Common myeloid progenitor, CD34-positive (primary cell): Measurements from ENCODE around the gene SOX15.

Experiments
- CTCF ChIA-PET: fragments of 350-600 bp; sonication (Branson Sonifier 250); formaldehyde crosslinking; loops from one replicate; lab custom pipeline; 2021; ENCODE audit warnings: antibody characterized with exemption; lab: Charles Lee
- POLR2A ChIA-PET: fragments of 350-600 bp; sonication (Branson Sonifier 250); formaldehyde crosslinking; loops from one replicate; lab custom pipeline; 2021; ENCODE audit warnings: antibody characterized with exemption; lab: Charles Lee
- DNase-seq, 3 donors: peaks; one replicate each; pipeline versions ENCODE4 v3.0.0 to v3.0.0-alpha.2; 2013
- H3K27ac ChIP-seq, 2 experiments: 1 replicate in 1 of 2; 2 replicates in 1 of 2; pipeline ENCODE4 v1.7.0; 2013; ENCODE audit warnings: inconsistent platforms in 2 of 2, low read length in 2 of 2, mild to moderate bottlenecking in 2 of 2, low read depth in 1 of 2, moderate library complexity in 1 of 2; ENCODE audit not compliant: severe bottlenecking in 2 of 2, insufficient read depth in 1 of 2, poor library complexity in 1 of 2
- H3K27me3 ChIP-seq, 5 experiments: replicated peaks in 2 of 5; 1 replicate in 3 of 5; 2 replicates in 2 of 5; pipeline versions ENCODE4 v1.6.1 to v1.7.0; 2013; ENCODE audit warnings: low read length in 4 of 5, mild to moderate bottlenecking in 2 of 5, moderate library complexity in 2 of 5, inconsistent platforms in 1 of 5; ENCODE audit not compliant: insufficient read depth in 5 of 5, control insufficient read depth in 4 of 5
- H3K36me3 ChIP-seq, 4 experiments: 1 replicate in 2 of 4; 2 replicates in 2 of 4; pipeline versions ENCODE4 v1.6.1 to v1.7.0; 2013; ENCODE audit warnings: low read length in 3 of 4, control low read depth in 1 of 4, mild to moderate bottlenecking in 1 of 4; ENCODE audit not compliant: control insufficient read depth in 4 of 4, insufficient read depth in 4 of 4
- H3K4me1 ChIP-seq, 4 experiments: 1 replicate in 3 of 4; 2 replicates in 1 of 4; pipeline versions ENCODE4 v1.6.1 to v1.7.1; 2013; ENCODE audit warnings: low read length in 3 of 4, mild to moderate bottlenecking in 3 of 4, control low read depth in 1 of 4, inconsistent platforms in 1 of 4, moderate library complexity in 1 of 4; ENCODE audit not compliant: control insufficient read depth in 4 of 4, insufficient read depth in 4 of 4; ENCODE audit errors: control extremely low read depth in 1 of 4
- H3K4me3 ChIP-seq, 7 experiments: 1 replicate in 4 of 7; 2 replicates in 3 of 7; pipeline versions ENCODE4 v1.5.1 to v1.7.0; 2013; ENCODE audit warnings: mild to moderate bottlenecking in 7 of 7, low read length in 6 of 7, moderate library complexity in 6 of 7, inconsistent platforms in 2 of 7, low read depth in 2 of 7, control low read depth in 1 of 7; ENCODE audit not compliant: insufficient read depth in 4 of 7, control insufficient read depth in 1 of 7; ENCODE audit errors: extremely low read depth in 1 of 7
- H3K9me3 ChIP-seq, 5 experiments: 1 replicate in 4 of 5; 2 replicates in 1 of 5; pipeline versions ENCODE4 v1.6.1 to v1.7.1; 2013; ENCODE audit warnings: low read length in 4 of 5, mild to moderate bottlenecking in 2 of 5, inconsistent platforms in 1 of 5, low read depth in 1 of 5, moderate library complexity in 1 of 5; ENCODE audit not compliant: control insufficient read depth in 4 of 5, insufficient read depth in 2 of 5; ENCODE audit errors: control extremely low read depth in 1 of 5
- WGBS: methylation state at CpG from one replicate; pipeline ENCODE4 v1.1.5; 2013; ENCODE audit not compliant: insufficient coverage; 5-methylcytosine and 5-hydroxymethylcytosine counted together

The SOX15 gene

DNA sequence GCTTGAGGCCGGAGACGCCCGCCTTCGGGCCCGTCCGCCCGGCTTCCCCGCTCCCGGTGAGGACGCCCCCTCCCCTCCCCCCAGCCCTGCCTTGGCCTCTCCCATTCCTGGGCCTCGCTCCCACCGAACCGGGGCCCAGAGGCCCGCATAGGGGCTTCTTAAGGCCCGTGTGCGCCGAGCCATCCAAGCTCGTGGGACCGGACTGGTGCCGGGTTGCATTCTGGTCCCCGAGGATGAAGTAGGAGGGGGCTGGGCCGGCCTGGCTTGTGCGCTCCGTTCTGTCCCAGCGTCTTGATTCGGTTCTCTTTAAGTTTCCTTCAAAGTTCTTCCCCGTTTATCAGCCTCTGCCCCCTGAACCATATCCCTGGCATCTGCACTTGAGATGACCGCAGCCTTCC, 27.7 kb downstream of the SOX15 start:
- H3K4me1 ChIP-seq: peaks cover 13 to 60% (median 51%) of the 10 kb centered on the region in 4 experiments
- CTCF ChIA-PET: interaction anchor here (1.1 to 21.7 kb wide), 4 partner anchors 9 to 47 kb away, joined by 3 to 515 read pairs (median 28); partner anchors contain the start of gene MPDU1

DNA sequence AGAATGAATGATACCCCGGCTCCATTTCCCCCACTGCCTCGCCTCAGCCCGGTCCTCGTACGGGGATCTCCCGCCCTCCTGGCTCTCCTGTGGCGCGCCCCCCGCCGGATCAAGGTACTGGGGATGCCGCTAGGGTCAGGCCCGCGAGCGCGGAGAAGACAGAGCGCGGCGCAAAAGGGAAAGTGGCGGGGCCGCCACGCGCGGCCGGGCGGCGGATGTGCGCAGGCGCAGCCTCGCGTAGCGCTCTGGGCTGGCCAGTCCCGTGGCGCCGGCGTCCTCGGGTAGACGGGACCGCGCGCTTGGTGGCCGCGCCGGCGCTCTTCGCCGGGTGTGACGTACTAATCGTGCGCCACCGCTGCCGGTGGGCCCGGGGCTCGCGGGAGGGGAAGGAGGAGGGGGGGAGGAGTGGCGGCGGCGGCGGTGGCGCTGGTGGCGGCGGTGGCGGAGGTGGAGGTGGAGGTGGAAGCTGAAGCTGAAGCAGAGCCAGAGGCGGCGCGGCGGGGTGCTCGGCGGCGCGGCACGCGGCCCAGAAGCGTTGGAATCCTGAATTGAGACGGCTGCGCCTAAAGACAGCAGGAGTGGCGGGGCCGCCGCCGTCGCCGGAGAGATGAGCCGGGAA, 28.2 kb downstream of the SOX15 start, which contains the start of gene SENP3:
Gene SENP3, plus strand, starts transcription at position 331 of the 619 bp plus-strand sequence. CDS start 1,158 bp downstream, outside the sequence.
- H3K27ac ChIP-seq: peak within 1 kb of the TSS; percentile 75 to 89

More for the DNA sequence above, 27.7 kb downstream of the SOX15 start:
- Histone ChIP-seq H3K27me3 (no peaks in the 10 kb centered on the region), H3K27ac (peak overlapping the region; percentile 70 to 89), H3K4me3 (peak overlapping the region; percentile 65 to 84 (median 77)), H3K36me3 (peaks cover 5 to 34% (median 19%) of the 10 kb centered on the region in 4 experiments), H3K9me3 (no peaks in the 10 kb centered on the region)
- POLR2A ChIA-PET: interaction anchor here (0.9 to 5.4 kb wide), 2 partner anchors 10 to 48 kb away, joined by 6 to 45 read pairs; no protein-coding TSS in a partner anchor
- DNase-seq: peak in 1 of 3 donors; percentile 27
- WGBS: 1% methylated on average over 27 of the region's 28 CpGs

DNA sequence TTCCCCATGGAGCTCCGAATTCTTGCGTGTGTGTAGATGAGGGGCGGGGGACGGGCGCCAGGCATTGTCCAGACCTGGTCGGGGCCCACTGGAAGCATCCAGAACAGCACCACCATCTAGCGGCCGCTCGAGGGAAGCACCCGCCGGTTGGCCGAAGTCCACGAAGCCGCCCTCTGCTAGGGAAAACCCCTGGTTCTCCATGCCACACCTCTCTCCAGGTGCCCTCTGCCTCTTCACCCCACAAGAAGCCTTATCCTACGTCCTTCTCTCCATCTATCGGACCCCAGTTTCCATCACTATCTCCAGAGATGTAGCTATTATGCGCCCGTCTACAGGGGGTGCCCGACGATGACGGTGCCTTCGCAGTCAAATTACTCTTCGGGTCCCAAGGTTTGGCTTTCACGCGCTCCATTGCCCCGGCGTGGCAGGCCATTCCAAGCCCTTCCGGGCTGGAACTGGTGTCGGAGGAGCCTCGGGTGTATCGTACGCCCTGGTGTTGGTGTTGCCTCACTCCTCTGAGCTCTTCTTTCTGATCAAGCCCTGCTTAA, 28.8 kb downstream of the SOX15 start:
- peak overlapping the region; percentile 75 to 89 for H3K27ac ChIP-seq
- peak; percentile 79 to 85 (median 84) for DNase-seq
- POLR2A ChIA-PET: interaction anchor here (0.5 to 5.4 kb wide), 11 partner anchors 12 to 319 kb away, joined by 3 to 45 read pairs (median 4); partner anchors contain the start of genes CD68, GABARAP, MPDU1 and POLR2A
- H3K4me1 ChIP-seq: peaks cover 13 to 68% (median 59%) of the 10 kb centered on the region in 4 experiments
- peak overlapping the region; percentile 68 to 84 (median 77) for H3K4me3 ChIP-seq
- H3K27me3 ChIP-seq: no peaks in the 10 kb centered on the region
- CTCF ChIA-PET: interaction anchor here (0.6 to 21.7 kb wide), 35 partner anchors 9 to 234 kb away, joined by 3 to 515 read pairs (median 6); partner anchors contain the start of genes CD68, CHRNB1, FGF11 and MPDU1
- 2% methylated on average over 21 of the region's 32 CpGs for WGBS
- peaks cover 0 to 30% (median 14%) of the 10 kb centered on the region in 4 experiments for H3K36me3 ChIP-seq
- H3K9me3 ChIP-seq: no peaks in the 10 kb centered on the region

More for the DNA sequence above, 28.2 kb downstream of the SOX15 start, which contains the start of gene SENP3:
- no peaks in the 10 kb centered on the region for H3K27me3 ChIP-seq
- no peaks in the 10 kb centered on the region for H3K9me3 ChIP-seq
- peaks cover 1 to 31% (median 17%) of the 10 kb centered on the region in 4 experiments for H3K36me3 ChIP-seq
- CTCF ChIA-PET: interaction anchor here (0.6 to 21.7 kb wide), 24 partner anchors 9 to 207 kb away, joined by 3 to 515 read pairs (median 10); partner anchors contain the start of genes CD68, CHRNB1, MPDU1 and SOX15
- 0% methylated on average over 73 of the region's 82 CpGs for WGBS
- POLR2A ChIA-PET: interaction anchor here (0.8 to 5.4 kb wide), 4 partner anchors 10 to 47 kb away, joined by 3 to 45 read pairs (median 5); no protein-coding TSS in a partner anchor
- DNase-seq: peak; percentile 93 to 95 (median 95)
- H3K4me1 ChIP-seq: peaks cover 13 to 65% (median 56%) of the 10 kb centered on the region in 4 experiments
- peak within 1 kb of the TSS; percentile 68 to 84 (median 77) for H3K4me3 ChIP-seq

DNA sequence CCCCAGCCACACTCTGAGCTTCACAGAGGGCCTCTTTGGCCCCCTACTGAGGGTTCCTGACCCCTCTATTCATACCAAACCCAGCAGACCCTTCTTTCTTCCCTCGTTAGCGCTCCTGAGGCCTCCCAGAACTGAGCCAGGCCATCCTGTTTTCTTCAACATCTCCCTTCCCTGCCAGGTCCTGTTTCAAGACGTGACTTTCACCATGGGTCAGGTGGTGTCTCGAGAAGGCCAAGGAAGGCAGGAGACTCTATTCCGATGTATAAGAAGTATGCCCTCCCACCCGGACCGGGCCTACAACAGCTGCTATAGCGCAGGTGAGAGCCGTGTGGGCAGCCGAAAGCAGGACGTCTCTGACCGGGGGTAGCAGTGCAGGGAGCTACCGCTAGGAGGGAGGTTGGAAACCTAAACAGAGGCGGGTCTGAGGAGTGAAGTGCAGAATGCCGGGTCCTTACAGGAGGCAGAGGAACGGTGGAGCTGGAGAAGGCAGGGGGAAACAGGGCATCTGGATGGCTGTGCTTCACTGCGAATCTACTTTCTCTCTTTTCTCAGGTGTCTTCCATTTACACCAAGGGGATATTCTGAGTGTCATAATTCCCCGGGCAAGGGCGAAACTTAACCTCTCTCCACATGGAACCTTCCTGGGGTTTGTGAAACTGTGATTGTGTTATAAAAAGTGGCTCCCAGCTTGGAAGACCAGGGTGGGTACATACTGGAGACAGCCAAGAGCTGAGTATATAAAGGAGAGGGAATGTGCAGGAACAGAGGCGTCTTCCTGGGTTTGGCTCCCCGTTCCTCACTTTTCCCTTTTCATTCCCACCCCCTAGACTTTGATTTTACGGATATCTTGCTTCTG, 29.5 kb downstream of the SOX15 start:
- Histone ChIP-seq H3K4me3 (peak overlapping the region in 5 of 7 experiments; percentile 68 to 84 (median 77)), H3K9me3 (no peaks in the 10 kb centered on the region), H3K27ac (peak overlapping the region in 1 of 2 experiments; percentile 87), H3K36me3 (peaks cover 0 to 24% (median 9%) of the 10 kb centered on the region in 4 experiments), H3K4me1 (peaks cover 13 to 72% (median 62%) of the 10 kb centered on the region in 4 experiments), H3K27me3 (no peaks in the 10 kb centered on the region)
- whole genome bisulfite sequencing: 17% methylated on average over 16 of the region's 22 CpGs
- peak in 2 of 3 donors; percentile 76 to 77 for DNase-seq
- ChIA-PET CTCF (interaction anchor here (0.6 to 21.7 kb wide), 35 partner anchors 8 to 234 kb away, joined by 3 to 515 read pairs (median 6); partner anchors contain the start of genes CD68, CHRNB1, FGF11 and MPDU1), POLR2A (interaction anchor here (0.5 to 5.4 kb wide), 14 partner anchors 11 to 318 kb away, joined by 3 to 45 read pairs (median 4); partner anchors contain the start of genes CD68, GABARAP, MPDU1 and POLR2A)

DNA sequence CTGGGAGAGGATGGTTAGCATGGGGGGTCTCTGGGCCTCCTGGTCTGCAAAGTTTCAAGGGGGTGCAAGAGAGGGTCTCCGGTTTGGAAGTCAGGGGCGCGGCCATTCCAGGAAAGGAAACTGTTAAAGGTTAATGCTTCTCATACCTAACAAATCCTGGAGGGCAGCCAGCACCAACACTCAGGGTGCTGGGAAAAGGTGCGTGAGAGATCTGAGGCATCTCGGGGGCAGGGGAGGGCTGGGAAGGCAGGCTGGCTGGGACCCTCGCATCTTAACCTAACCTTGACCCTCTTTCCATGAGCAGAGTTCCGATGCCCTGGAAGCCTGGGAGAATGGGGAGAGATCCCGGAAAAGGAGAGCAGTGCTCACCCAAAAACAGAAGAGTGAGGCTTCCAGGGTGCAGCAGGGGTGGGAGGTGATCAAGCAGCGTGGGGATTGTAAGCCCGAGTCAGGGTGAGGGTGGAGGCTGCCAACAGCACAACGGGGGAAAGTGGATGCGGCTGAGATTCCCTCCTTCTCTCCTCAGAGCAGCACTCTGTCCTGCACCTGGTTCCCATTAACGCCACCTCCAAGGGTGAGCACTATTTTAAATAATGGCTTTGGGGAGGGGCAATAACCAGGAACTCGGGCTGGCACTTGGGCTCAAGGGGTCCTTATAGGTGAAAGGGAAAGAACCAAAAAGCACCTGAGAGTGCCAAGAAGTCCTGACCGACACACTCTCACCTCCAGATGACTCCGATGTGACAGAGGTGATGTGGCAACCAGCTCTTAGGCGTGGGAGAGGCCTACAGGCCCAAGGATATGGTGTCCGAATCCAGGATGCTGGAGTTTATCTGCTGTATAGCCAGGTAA, 30.3 kb downstream of the SOX15 start:
- peak overlapping the region; percentile 2 to 84 (median 74) for H3K4me3 ChIP-seq
- POLR2A ChIA-PET: interaction anchor here (0.6 to 5.4 kb wide), 12 partner anchors 10 to 73 kb away, joined by 3 to 45 read pairs (median 4); partner anchors contain the start of genes CD68, MPDU1 and TNFSF12
- H3K27me3 ChIP-seq: no peaks in the 10 kb centered on the region
- H3K27ac ChIP-seq: peak overlapping the region; percentile 70 to 87
- CTCF ChIA-PET: interaction anchor here (0.7 to 21.7 kb wide), 25 partner anchors 7 to 233 kb away, joined by 3 to 515 read pairs (median 9); partner anchors contain the start of genes CD68, CHRNB1, MPDU1 and SOX15
- DNase-seq: no peak
- H3K4me1 ChIP-seq: peaks cover 13 to 79% (median 64%) of the 10 kb centered on the region in 4 experiments
- no peaks in the 10 kb centered on the region for H3K9me3 ChIP-seq
- peaks cover 0 to 16% (median 2%) of the 10 kb centered on the region in 4 experiments for H3K36me3 ChIP-seq
- 21% methylated on average over 14 of the region's 18 CpGs for WGBS
